Erythroblast (primary cell): Measurements from ENCODE around the gene TMEM240.

Source experiments
- GATA1 ChIP-seq: IDR thresholded peaks from 2 replicates; pipeline ENCODE4 v1.6.1; 2011; ENCODE audit warnings: low read depth, mild to moderate bottlenecking, control low read depth, low read length, moderate library complexity
- POLR2A ChIP-seq: IDR thresholded peaks from 2 replicates; pipeline ENCODE4 v1.6.1; 2011; ENCODE audit warnings: mild to moderate bottlenecking, low read length

DNA sequence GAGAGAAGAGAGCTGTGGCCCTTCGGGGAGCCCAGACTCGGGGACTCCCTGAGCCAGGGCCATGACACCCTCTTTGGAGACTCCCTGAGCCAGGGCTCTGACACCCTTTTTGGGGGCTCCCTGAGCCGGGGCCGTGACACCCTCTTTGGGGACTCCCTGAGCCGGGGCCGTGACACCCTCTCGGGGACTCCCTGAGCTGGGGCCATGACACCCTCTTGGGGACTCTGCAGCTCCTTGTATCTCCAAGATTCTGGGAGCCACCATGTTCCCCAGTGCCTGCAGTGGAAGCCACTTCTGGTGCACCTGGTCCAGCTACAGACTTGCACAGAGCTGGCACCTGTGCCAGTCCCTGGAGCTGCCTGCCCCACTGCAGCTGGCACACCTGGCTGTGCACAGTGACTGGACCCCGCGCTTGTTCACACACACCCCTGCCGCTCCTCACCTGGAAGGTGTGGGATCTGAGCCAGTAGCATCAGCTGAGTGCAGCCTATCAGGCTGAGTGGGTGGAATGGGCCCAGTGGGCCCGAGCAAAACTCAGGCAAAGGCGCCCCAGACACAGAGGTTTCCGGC lies 38.0 kb upstream of the TMEM240 start:
- TF ChIP-seq POLR2A = no peak
- TF ChIP-seq GATA1 = no peak
